GM23338 (cell line): ENCODE results near the gene ABCF1. TPM values are rescaled to one million over a fixed set of nuclear protein-coding genes. Genes with fewer than 3 reads are reported as not detected.

Source experiments
- ATAC-seq: fragments of 200-7000 bp; cut with Tn5 transposase; 3 replicates; pipeline ENCODE4 v1.9.1; 2020
- DNase-seq: peaks from one replicate; pipeline ENCODE4 v3.0.0-alpha.2; 2015; ENCODE audit warnings: low spot score
- H2AFZ ChIP-seq: fragments of 200-600 bp; sonication (generic); 2 replicates; pipeline ENCODE4 v1.8.0; 2016; ENCODE audit warnings: antibody characterized with exemption, mild to moderate bottlenecking, moderate library complexity
- H3F3A ChIP-seq: fragments of 200-600 bp; sonication (generic); replicated peaks from 2 replicates; pipeline ENCODE4 v1.8.0; 2017; ENCODE audit warnings: antibody characterized with exemption, mixed run types, low read depth
- H3K27ac ChIP-seq: fragments of 200-600 bp; sonication (generic); 2 replicates; pipeline ENCODE4 v1.6.1; 2016; ENCODE audit warnings: low read depth
- H3K27me3 ChIP-seq: fragments of 200-600 bp; sonication (generic); 2 replicates; pipeline ENCODE4 v1.8.0; 2016; ENCODE audit warnings: mild to moderate bottlenecking, mixed run types, moderate library complexity; ENCODE audit not compliant: insufficient read depth
- H3K36me3 ChIP-seq: fragments of 200-600 bp; sonication (generic); 2 replicates; pipeline ENCODE4 v1.8.0; 2016; ENCODE audit warnings: mild to moderate bottlenecking; ENCODE audit not compliant: insufficient read depth
- H3K4me1 ChIP-seq: fragments of 200-600 bp; sonication (generic); 2 replicates; pipeline ENCODE4 v1.8.0; 2016; ENCODE audit warnings: mild to moderate bottlenecking, moderate library complexity; ENCODE audit not compliant: insufficient read depth
- H3K4me2 ChIP-seq: fragments of 200-600 bp; sonication (generic); 2 replicates; pipeline ENCODE4 v1.7.1; 2017; ENCODE audit warnings: mixed run types
- H3K4me3 ChIP-seq: fragments of 200-600 bp; sonication (generic); 2 replicates; pipeline ENCODE4 v1.6.1; 2016; ENCODE audit warnings: mixed run types
- H3K79me2 ChIP-seq: fragments of 200-600 bp; sonication (generic); replicated peaks from 2 replicates; pipeline ENCODE4 v1.8.0; 2017; ENCODE audit warnings: mild to moderate bottlenecking; ENCODE audit not compliant: insufficient read depth
- H3K9me2 ChIP-seq: fragments of 200-600 bp; sonication (generic); 2 replicates; pipeline ENCODE4 v1.8.0; 2017; ENCODE audit not compliant: insufficient read depth
- H4K20me1 ChIP-seq: fragments of 200-600 bp; sonication (generic); replicated peaks from 2 replicates; pipeline ENCODE4 v1.8.0; 2017; ENCODE audit warnings: mild to moderate bottlenecking; ENCODE audit not compliant: insufficient read depth
- H3K27ac Mint-ChIP-seq: 2 replicates; pipeline ENCODE4 v1.8.0; 2020; ENCODE audit warnings: inconsistent platforms, mild to moderate bottlenecking, moderate library complexity, mixed read lengths
- H3K27me3 Mint-ChIP-seq: 3 replicates; pipeline ENCODE4 v1.8.0; 2022; ENCODE audit warnings: low read depth, mild to moderate bottlenecking, moderate library complexity, mixed read lengths, inconsistent platforms; ENCODE audit not compliant: insufficient read depth, poor library complexity
- H3K36me3 Mint-ChIP-seq: 3 replicates; pipeline ENCODE4 v1.8.0; 2021; ENCODE audit warnings: low read depth, mild to moderate bottlenecking, inconsistent platforms, moderate library complexity, mixed read lengths
- H3K4me1 Mint-ChIP-seq: 3 replicates; pipeline ENCODE4 v1.8.0; 2020; ENCODE audit warnings: mild to moderate bottlenecking, inconsistent platforms, mixed read lengths
- H3K4me3 Mint-ChIP-seq: 3 replicates; pipeline ENCODE4 v1.8.0; 2021; ENCODE audit warnings: moderate library complexity, mild to moderate bottlenecking, inconsistent platforms, mixed read lengths
- H3K9me3 Mint-ChIP-seq: 3 replicates; pipeline ENCODE4 v1.8.0; 2020; ENCODE audit warnings: moderate library complexity, mild to moderate bottlenecking, inconsistent platforms, mixed read lengths
- CREB1 ChIP-seq: fragments of 250-450 bp; sonication (Bioruptor Pico); IDR thresholded peaks from 2 replicates; pipeline ENCODE4 v1.5.0; 2020; ENCODE audit warnings: low read depth, mild to moderate bottlenecking, moderate library complexity
- EZH2 ChIP-seq: fragments of 200-600 bp; sonication (generic); IDR thresholded peaks from one replicate; pipeline ENCODE4 v1.8.0; 2017; ENCODE audit warnings: antibody characterized with exemption, mild to moderate bottlenecking, low read depth; ENCODE audit not compliant: unreplicated experiment
- NANOG ChIP-seq: IDR thresholded peaks from 2 replicates; pipeline ENCODE4 v1.6.1; 2016; ENCODE audit warnings: antibody characterized with exemption, borderline replicate concordance
- POLR2AphosphoS5 ChIP-seq: IDR thresholded peaks from 2 replicates; pipeline ENCODE4 v1.6.1; 2016; ENCODE audit warnings: antibody characterized with exemption, low read depth
- STAT1 ChIP-seq: IDR thresholded peaks from one replicate; pipeline ENCODE4 v1.6.1; 2016; ENCODE audit warnings: antibody characterized with exemption; ENCODE audit not compliant: unreplicated experiment
- polyA plus RNA-seq: library from polyadenylated mRNA; unstranded; fragments of >200 nt; fragmentation: Nextera tagmentation; extraction: Ambion mirVana; gene quantifications from 2 replicates; pipeline ENCODE4 v1.2.1, GENCODE V29; 2016
- total RNA-seq: library from RNA; depleted of rRNA; stranded (reverse); fragments of >200 nt; shearing (Covaris generic); gene quantifications from 2 replicates; pipeline ENCODE4 v1.2.3, GENCODE V29; 2014
- TF ChIP-seq, protein P1 (sequence below): fragments of 250-450 bp; sonication (Bioruptor Pico); IDR thresholded peaks from 2 replicates; pipeline ENCODE4 v1.5.0; 2020; ENCODE audit warnings: mild to moderate bottlenecking, moderate library complexity
- TF ChIP-seq, protein P2 (sequence below): IDR thresholded peaks from 2 replicates; pipeline ENCODE4 v1.6.1; 2016; ENCODE audit warnings: antibody characterized with exemption
- TF ChIP-seq, protein P3 (sequence below): IDR thresholded peaks from one replicate; pipeline ENCODE4 v1.6.1; 2018; ENCODE audit warnings: antibody characterized with exemption; ENCODE audit not compliant: unreplicated experiment

ABCF1 gene
- total and polyA plus RNA-seq, 2 experiments from 2014 or later, result 92.6 to 244 TPM

DNA sequence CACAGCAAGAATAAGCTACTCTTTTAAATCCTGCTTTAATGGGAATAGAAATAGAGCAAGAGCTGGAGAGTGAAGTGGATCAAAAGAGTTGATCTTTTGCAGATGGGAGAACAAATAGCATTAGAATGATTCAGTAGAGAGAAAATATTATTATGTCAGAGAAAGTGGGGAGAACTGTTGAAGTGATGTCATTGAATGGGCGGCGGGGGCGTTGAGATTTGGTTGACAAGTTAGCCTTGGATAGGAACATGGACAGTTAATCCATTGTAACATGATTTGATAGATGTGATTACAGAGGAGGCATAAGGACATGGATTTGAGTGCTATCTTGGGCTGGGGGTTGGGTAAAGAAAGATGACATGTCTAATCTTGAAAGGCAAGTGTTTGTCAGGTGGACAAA, 64.6 kb downstream of the ABCF1 start:
- no peak overlapping the region for H3K4me3 Mint-ChIP-seq
- H3K36me3 Mint-ChIP-seq, result peaks cover 48% of the 10 kb centered on the region
- no peaks in the 10 kb centered on the region for H3K9me2 ChIP-seq
- H3K4me1 ChIP-seq, result no peaks in the 10 kb centered on the region
- H3K27me3 ChIP-seq, result no peaks in the 10 kb centered on the region
- no peaks in the 10 kb centered on the region for H3K79me2 ChIP-seq
- ATAC-seq (no peak), DNase-seq (no peak)
- no peaks in the 10 kb centered on the region for H3K4me1 Mint-ChIP-seq
- no peaks in the 10 kb centered on the region for H3K9me3 Mint-ChIP-seq
- H3K36me3 ChIP-seq, result peaks cover 17% of the 10 kb centered on the region; the same call in 1 of the 2 replicates
- H3F3A ChIP-seq, result no peaks in the 10 kb centered on the region
- no peak overlapping the region for H3K27ac ChIP-seq
- no peak overlapping the region for H3K4me2 ChIP-seq
- H3K4me3 ChIP-seq, result no peak overlapping the region
- H2AFZ ChIP-seq, result no peak overlapping the region
- TF ChIP-seq CREB1 (CRISPR knock-in tag) (no peak), EZH2 (no peak), STAT1 (no peak), NANOG (no peak), POLR2AphosphoS5 (no peak)
- TF ChIP-seq, protein P1, sequence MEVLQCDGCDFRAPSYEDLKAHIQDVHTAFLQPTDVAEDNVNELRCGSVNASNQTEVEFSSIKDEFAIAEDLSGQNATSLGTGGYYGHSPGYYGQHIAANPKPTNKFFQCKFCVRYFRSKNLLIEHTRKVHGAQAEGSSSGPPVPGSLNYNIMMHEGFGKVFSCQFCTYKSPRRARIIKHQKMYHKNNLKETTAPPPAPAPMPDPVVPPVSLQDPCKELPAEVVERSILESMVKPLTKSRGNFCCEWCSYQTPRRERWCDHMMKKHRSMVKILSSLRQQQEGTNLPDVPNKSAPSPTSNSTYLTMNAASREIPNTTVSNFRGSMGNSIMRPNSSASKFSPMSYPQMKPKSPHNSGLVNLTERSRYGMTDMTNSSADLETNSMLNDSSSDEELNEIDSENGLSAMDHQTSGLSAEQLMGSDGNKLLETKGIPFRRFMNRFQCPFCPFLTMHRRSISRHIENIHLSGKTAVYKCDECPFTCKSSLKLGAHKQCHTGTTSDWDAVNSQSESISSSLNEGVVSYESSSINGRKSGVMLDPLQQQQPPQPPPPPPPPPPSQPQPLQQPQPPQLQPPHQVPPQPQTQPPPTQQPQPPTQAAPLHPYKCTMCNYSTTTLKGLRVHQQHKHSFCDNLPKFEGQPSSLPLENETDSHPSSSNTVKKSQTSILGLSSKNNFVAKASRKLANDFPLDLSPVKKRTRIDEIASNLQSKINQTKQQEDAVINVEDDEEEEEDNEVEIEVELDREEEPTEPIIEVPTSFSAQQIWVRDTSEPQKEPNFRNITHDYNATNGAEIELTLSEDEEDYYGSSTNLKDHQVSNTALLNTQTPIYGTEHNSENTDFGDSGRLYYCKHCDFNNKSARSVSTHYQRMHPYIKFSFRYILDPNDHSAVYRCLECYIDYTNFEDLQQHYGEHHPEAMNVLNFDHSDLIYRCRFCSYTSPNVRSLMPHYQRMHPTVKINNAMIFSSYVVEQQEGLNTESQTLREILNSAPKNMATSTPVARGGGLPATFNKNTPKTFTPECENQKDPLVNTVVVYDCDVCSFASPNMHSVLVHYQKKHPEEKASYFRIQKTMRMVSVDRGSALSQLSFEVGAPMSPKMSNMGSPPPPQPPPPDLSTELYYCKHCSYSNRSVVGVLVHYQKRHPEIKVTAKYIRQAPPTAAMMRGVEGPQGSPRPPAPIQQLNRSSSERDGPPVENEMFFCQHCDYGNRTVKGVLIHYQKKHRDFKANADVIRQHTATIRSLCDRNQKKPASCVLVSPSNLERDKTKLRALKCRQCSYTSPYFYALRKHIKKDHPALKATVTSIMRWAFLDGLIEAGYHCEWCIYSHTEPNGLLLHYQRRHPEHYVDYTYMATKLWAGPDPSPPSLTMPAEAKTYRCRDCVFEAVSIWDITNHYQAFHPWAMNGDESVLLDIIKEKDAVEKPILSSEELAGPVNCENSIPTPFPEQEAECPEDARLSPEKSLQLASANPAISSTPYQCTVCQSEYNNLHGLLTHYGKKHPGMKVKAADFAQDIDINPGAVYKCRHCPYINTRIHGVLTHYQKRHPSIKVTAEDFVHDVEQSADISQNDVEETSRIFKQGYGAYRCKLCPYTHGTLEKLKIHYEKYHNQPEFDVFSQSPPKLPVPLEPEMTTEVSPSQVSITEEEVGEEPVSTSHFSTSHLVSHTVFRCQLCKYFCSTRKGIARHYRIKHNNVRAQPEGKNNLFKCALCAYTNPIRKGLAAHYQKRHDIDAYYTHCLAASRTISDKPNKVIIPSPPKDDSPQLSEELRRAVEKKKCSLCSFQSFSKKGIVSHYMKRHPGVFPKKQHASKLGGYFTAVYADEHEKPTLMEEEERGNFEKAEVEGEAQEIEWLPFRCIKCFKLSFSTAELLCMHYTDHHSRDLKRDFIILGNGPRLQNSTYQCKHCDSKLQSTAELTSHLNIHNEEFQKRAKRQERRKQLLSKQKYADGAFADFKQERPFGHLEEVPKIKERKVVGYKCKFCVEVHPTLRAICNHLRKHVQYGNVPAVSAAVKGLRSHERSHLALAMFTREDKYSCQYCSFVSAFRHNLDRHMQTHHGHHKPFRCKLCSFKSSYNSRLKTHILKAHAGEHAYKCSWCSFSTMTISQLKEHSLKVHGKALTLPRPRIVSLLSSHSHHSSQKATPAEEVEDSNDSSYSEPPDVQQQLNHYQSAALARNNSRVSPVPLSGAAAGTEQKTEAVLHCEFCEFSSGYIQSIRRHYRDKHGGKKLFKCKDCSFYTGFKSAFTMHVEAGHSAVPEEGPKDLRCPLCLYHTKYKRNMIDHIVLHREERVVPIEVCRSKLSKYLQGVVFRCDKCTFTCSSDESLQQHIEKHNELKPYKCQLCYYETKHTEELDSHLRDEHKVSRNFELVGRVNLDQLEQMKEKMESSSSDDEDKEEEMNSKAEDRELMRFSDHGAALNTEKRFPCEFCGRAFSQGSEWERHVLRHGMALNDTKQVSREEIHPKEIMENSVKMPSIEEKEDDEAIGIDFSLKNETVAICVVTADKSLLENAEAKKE (CRISPR knock-in tag), result no peak
- H3K27ac Mint-ChIP-seq, result no peak overlapping the region
- H4K20me1 ChIP-seq, result no peaks in the 10 kb centered on the region; the same call in 1 of the 2 replicates
- H3K27me3 Mint-ChIP-seq, result peaks cover 4% of the 10 kb centered on the region

DNA sequence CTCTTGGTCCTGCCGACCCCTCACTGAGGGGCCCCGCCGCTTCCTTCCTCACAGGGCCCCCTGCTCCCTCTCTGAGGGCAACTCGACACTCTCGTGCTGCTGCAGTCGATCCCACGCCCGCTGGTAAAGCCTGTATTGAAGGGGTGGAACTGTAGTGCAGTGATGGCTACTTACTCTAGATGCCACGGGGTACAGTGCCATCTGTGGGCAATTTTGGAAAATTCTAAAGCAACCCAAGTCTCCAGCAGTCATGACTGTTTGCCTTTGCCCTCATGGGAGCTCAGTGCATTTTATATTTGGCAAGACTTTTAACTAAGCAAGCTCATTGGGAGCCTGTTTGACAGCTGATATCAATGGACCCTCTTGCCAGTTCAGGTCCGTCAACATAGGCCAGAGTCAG, 69.2 kb downstream of the ABCF1 start:
- Histone ChIP-seq H3K4me1 (no peaks in the 10 kb centered on the region), H3K27ac (no peak overlapping the region), H3K36me3 (peaks cover 4% of the 10 kb centered on the region; the same call in 1 of the 2 replicates), H3F3A (no peaks in the 10 kb centered on the region), H2AFZ (no peak overlapping the region), H3K27me3 (no peaks in the 10 kb centered on the region), H3K9me2 (no peaks in the 10 kb centered on the region), H4K20me1 (peaks cover 4% of the 10 kb centered on the region; the same call in 1 of the 2 replicates), H3K4me3 (no peak overlapping the region), H3K79me2 (peaks cover 6% of the 10 kb centered on the region), H3K4me2 (no peak overlapping the region)
- H3K36me3 Mint-ChIP-seq, result peaks cover 50% of the 10 kb centered on the region
- H3K9me3 Mint-ChIP-seq, result no peaks in the 10 kb centered on the region
- ATAC-seq (no peak), DNase-seq (no peak)
- no peak overlapping the region for H3K27ac Mint-ChIP-seq
- no peaks in the 10 kb centered on the region; the same call in 2 of the 3 replicates for H3K4me1 Mint-ChIP-seq
- H3K27me3 Mint-ChIP-seq, result peaks cover 6% of the 10 kb centered on the region
- no peak overlapping the region for H3K4me3 Mint-ChIP-seq
- TF ChIP-seq, protein P2, sequence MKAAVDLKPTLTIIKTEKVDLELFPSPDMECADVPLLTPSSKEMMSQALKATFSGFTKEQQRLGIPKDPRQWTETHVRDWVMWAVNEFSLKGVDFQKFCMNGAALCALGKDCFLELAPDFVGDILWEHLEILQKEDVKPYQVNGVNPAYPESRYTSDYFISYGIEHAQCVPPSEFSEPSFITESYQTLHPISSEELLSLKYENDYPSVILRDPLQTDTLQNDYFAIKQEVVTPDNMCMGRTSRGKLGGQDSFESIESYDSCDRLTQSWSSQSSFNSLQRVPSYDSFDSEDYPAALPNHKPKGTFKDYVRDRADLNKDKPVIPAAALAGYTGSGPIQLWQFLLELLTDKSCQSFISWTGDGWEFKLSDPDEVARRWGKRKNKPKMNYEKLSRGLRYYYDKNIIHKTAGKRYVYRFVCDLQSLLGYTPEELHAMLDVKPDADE, result no peak
- TF ChIP-seq, protein P3, sequence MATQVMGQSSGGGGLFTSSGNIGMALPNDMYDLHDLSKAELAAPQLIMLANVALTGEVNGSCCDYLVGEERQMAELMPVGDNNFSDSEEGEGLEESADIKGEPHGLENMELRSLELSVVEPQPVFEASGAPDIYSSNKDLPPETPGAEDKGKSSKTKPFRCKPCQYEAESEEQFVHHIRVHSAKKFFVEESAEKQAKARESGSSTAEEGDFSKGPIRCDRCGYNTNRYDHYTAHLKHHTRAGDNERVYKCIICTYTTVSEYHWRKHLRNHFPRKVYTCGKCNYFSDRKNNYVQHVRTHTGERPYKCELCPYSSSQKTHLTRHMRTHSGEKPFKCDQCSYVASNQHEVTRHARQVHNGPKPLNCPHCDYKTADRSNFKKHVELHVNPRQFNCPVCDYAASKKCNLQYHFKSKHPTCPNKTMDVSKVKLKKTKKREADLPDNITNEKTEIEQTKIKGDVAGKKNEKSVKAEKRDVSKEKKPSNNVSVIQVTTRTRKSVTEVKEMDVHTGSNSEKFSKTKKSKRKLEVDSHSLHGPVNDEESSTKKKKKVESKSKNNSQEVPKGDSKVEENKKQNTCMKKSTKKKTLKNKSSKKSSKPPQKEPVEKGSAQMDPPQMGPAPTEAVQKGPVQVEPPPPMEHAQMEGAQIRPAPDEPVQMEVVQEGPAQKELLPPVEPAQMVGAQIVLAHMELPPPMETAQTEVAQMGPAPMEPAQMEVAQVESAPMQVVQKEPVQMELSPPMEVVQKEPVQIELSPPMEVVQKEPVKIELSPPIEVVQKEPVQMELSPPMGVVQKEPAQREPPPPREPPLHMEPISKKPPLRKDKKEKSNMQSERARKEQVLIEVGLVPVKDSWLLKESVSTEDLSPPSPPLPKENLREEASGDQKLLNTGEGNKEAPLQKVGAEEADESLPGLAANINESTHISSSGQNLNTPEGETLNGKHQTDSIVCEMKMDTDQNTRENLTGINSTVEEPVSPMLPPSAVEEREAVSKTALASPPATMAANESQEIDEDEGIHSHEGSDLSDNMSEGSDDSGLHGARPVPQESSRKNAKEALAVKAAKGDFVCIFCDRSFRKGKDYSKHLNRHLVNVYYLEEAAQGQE, result no peak
- no peak for TF ChIP-seq CREB1 (CRISPR knock-in tag)
- TF ChIP-seq POLR2AphosphoS5, result no peak
- no peak for TF ChIP-seq STAT1
- TF ChIP-seq NANOG, result no peak
- no peak for TF ChIP-seq EZH2
